AG09319 (cell line): Measurements from ENCODE around the gene GRIK1.

Experiments
- DNase-seq: peaks from one replicate; pipeline ENCODE4 v3.0.0-alpha.2; 2010; ENCODE audit warnings: low read depth; ENCODE audit errors: extremely low read depth
- TF ChIP-seq, protein P1 (sequence below): IDR thresholded peaks from 2 replicates; pipeline ENCODE4 v1.5.1; 2011; ENCODE audit warnings: low read depth, mild to moderate bottlenecking, inconsistent platforms, low read length, moderate library complexity

The GRIK1 gene

DNA sequence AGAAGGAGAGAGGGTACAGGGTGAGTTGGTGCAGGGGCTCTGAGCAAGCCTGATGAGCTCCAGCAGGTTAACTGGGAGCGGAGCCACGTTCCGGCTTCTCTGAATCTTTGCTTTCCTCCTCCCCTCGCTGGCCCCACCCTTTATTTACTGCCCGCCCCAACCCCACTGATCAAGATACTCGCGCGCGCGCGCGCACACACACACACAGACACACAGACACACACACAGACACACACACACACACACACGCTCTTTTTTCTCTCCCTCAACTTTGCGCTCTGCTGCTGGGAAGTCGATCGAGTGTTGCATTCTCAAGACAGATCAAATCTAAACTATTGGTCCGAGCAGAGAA lies at the start of gene GRIK1:
Gene GRIK1 (minus strand): TSS at position 73 of the 352 bp plus-strand sequence.
- DNase-seq, result no peak

DNA sequence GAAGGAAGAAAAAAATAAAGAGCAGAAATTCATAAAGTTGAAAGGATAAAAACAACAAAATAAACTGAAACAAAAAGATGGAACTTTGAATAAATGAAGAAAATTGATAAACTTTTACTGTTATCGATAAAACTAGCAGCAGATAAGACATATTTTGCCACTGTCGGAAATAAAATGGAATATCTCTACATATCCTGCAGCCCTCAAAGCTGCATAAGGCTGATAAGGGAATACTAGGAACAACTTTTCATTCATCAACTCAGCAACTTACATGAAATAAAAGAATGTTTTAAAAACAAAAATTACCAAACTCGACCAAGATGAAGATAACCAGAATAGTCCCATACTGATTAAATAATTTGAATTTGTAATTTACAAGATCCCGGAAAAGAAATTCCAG lies 48.0 kb upstream of the GRIK1 start:
- no peak for DNase-seq
- TF ChIP-seq, protein P1, sequence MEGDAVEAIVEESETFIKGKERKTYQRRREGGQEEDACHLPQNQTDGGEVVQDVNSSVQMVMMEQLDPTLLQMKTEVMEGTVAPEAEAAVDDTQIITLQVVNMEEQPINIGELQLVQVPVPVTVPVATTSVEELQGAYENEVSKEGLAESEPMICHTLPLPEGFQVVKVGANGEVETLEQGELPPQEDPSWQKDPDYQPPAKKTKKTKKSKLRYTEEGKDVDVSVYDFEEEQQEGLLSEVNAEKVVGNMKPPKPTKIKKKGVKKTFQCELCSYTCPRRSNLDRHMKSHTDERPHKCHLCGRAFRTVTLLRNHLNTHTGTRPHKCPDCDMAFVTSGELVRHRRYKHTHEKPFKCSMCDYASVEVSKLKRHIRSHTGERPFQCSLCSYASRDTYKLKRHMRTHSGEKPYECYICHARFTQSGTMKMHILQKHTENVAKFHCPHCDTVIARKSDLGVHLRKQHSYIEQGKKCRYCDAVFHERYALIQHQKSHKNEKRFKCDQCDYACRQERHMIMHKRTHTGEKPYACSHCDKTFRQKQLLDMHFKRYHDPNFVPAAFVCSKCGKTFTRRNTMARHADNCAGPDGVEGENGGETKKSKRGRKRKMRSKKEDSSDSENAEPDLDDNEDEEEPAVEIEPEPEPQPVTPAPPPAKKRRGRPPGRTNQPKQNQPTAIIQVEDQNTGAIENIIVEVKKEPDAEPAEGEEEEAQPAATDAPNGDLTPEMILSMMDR, result no peak

More for the DNA sequence above, at the start of gene GRIK1:
- TF ChIP-seq, protein P1, result no peak

DNA sequence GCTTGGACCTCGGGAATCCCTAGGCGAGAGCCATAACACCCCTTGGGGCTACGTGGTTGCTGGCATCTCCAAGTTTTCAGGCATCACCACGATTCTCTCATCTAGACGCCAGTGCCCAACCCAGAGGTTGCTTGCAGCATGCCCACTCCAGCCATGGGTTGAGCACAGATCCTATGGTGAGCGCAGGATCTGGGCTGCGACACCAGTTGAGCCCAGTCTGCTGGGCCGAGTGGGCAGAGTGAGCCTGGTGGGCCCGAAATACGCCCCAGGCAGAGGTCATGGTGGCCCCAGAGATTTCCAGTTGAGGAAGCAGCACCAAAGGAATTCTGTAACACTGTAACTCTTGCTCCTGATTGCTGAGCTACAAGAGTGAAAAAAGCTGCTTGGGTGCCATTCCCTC lies 46.1 kb upstream of the GRIK1 start:
- TF ChIP-seq, protein P1, result no peak
- DNase-seq, result no peak

DNA sequence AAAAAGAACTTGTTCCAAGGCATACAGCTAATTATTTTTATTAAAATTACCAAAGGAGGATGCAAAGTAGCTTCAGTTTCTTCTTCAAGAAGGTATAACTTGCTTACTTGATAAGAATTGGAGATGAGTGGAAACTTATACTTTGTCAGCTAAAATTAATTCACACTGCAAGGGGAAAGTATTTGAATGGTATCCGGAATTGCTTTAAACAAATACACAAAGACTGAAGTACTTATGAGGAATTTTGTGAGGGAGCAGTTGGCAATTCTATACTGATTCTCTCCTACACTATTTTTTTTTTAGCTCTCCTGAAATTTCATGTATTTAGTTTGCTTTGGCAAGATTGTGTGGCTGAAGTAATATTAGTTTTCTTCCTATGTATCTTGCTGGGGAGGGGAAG lies 39.2 kb upstream of the GRIK1 start:
- DNase-seq, result no peak
- TF ChIP-seq, protein P1, result no peak

DNA sequence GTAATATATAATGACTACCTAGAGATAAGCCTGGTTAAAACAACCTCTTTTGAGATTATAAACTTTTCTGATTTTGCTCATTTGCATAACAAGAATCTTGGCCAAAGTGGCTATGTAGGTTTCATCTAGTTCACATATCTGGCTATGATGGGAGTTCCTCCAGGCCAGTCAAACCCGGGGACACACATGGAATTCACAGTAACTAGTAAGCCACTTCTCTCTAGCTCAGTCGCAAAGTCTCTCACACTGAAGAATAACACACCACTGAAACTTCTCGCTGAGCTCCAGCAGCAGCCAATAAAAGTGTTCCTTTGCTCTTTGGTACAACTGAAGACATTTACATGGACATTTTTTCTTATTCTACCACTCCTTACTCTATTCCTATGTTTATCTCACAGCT lies 36.0 kb upstream of the GRIK1 start:
- TF ChIP-seq, protein P1, result no peak
- no peak for DNase-seq

DNA sequence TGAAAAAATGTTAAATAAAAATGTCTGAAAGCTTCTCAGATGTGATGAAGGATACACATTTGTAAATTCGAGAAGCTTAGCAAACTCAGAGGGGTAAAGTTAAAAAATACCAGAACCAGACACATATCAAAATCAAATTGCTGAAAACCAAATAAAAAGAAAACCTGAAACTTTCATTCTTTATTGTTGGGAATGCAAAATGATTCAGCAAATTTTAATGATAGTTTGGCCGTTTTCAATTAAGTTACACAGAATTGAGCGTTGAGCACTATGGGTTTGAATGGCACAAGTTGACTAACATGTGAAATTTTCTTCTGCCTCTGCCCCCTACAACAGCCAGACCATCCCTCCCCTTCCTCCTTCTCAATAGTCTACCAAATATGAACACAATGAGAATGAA lies 33.5 kb upstream of the GRIK1 start:
- TF ChIP-seq, protein P1, result no peak
- DNase-seq, result no peak

DNA sequence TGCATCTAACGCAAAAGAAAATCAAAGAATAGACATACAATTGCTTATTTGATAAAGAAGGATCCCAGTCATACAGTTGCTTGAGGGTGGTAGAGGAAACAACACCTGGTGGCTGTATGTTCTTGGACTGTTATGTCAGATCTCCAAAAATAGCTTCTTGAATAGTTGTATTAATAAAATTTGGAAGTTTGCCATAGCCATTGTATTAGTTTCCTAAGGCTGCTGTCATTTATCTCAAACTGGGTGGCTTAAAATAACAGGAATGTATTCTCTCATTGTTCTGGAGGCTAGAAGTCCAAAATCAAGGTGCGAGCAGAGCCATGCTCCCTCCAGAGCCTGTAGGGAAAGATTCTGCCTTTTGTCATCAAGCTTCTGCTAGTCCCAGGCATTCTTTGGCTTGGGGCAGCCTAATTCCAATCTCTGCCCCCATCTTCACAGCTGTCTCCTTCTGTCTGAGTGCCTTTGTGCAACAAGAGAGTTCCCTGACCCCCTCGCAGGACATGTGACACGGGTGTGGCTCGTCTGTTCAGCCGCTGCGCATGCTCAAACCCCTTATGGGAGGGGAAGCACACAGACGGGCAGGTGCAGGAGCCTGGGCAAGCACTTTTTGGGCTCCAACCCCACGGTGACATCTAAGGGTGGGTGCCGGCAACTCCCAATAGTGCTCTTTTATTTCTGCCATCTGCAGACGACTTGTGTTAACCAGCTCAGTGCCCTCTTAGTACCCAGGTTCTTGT lies 21.7 kb upstream of the GRIK1 start:
- TF ChIP-seq, protein P1, result no peak
- DNase-seq, result no peak
